HepG2 (cell line): ENCODE data around the gene ZNF581. TPM values are rescaled to one million over a fixed set of nuclear protein-coding genes. Genes with fewer than 3 reads are reported as not detected.

Experiments
- ATAC-seq: fragments of 200-7000 bp; cut with Tn5 transposase; 3 replicates; pipeline ENCODE4 v1.9.1; 2020; ENCODE audit warnings: mild to moderate bottlenecking, moderate library complexity
- BruUV-seq: library from RNA; stranded (reverse); fragments of 400-500 nt; replicated peaks from 2 replicates; lab custom pipeline; 2021; lab: Mats Ljungman, UMichigan
- CTCF ChIA-PET: fragments of 300-600 bp; formaldehyde crosslinking; extraction: SDS; loops from one replicate; lab custom pipeline; 2021; ENCODE audit warnings: low total read pairs, inconsistent platforms, low intra/inter-chr PET ratio; lab: Yijun Ruan, JAX
- POLR2A ChIA-PET: fragments of 350-600 bp; sonication (Branson Sonifier 250); formaldehyde crosslinking; loops from one replicate; lab custom pipeline; 2020; ENCODE audit warnings: antibody characterized with exemption, inconsistent platforms; lab: Yijun Ruan, JAX
- DNase-seq: peaks from one replicate; pipeline ENCODE4 v3.0.0-alpha.2; 2015; ENCODE audit warnings: low spot score
- FAIRE-seq: peaks from 3 replicates; lab custom pipeline; 2011; peaks lifted over from hg19 to GRCh38; lab: Jason Lieb, UNC
- H2AFZ ChIP-seq: one replicate; pipeline ENCODE4 v1.6.1; 2011; ENCODE audit warnings: low read length, inconsistent platforms
- H3K27ac ChIP-seq: fragments of 300-600 bp; 3 replicates; pipeline ENCODE4 v1.8.0; 2011; ENCODE audit warnings: mixed run types, mild to moderate bottlenecking, mixed read lengths, low read length, inconsistent platforms; ENCODE audit not compliant: insufficient read depth; ENCODE audit errors: extremely low read length
- H3K27me3 ChIP-seq, 2 experiments: fragments of 200-600 bp in 1 of 2; 2 replicates in 1 of 2; 3 replicates in 1 of 2; pipeline versions ENCODE4 v1.6.0 to v1.8.0; 2011; ENCODE audit warnings: low read length in 2 of 2, mild to moderate bottlenecking in 2 of 2, moderate library complexity in 2 of 2, inconsistent platforms in 1 of 2; ENCODE audit not compliant: insufficient read depth in 2 of 2, control insufficient read depth in 1 of 2
- H3K36me3 ChIP-seq, 2 experiments: fragments of 200-600 bp in 1 of 2; replicated peaks in 1 of 2; 2 replicates in 1 of 2; 3 replicates in 1 of 2; pipeline versions ENCODE4 v1.5.1 to v1.8.0; 2011; ENCODE audit warnings: low read length in 2 of 2, inconsistent platforms in 1 of 2; ENCODE audit not compliant: insufficient read depth in 2 of 2, control insufficient read depth in 1 of 2
- H3K4me1 ChIP-seq: 2 replicates; pipeline ENCODE4 v1.5.1; 2012; ENCODE audit warnings: low read length, inconsistent platforms; ENCODE audit not compliant: insufficient read depth
- H3K4me2 ChIP-seq: 2 replicates; pipeline ENCODE4 v1.6.0; 2011; ENCODE audit warnings: low read depth, low read length, inconsistent platforms
- H3K4me3 ChIP-seq, 3 experiments: fragments of 200-600 bp in 1 of 3; sonication (generic), shearing (Covaris generic) in 1 of 3; replicated peaks in 1 of 3; 2 replicates each; pipeline ENCODE4 v1.5.1; 2011 to 2016; ENCODE audit warnings: low read length in 3 of 3, inconsistent platforms in 2 of 3, low read depth in 2 of 3, mild to moderate bottlenecking in 2 of 3, control low read depth in 1 of 3, mixed read lengths in 1 of 3; ENCODE audit not compliant: insufficient read depth in 1 of 3
- H3K79me2 ChIP-seq: one replicate; pipeline ENCODE4 v1.6.1; 2011; ENCODE audit warnings: low read length, inconsistent platforms; ENCODE audit not compliant: insufficient read depth
- H3K9ac ChIP-seq: 2 replicates; pipeline ENCODE4 v1.6.0; 2011; ENCODE audit warnings: mild to moderate bottlenecking, low read depth, low read length, inconsistent platforms; ENCODE audit not compliant: insufficient read depth
- H3K9me3 ChIP-seq: 2 replicates; pipeline ENCODE4 v1.5.1; 2012; ENCODE audit warnings: mild to moderate bottlenecking, low read length
- H4K20me1 ChIP-seq: 2 replicates; pipeline ENCODE4 v1.6.0; 2011; ENCODE audit warnings: inconsistent platforms, mild to moderate bottlenecking, low read length, moderate library complexity; ENCODE audit not compliant: insufficient read depth
- HOXA7 ChIP-seq: sonication (generic); formaldehyde crosslinking; IDR thresholded peaks from 2 replicates; pipeline ENCODE4 v1.8.1; 2022; ENCODE audit warnings: mild to moderate bottlenecking, missing genetic modification reagents, moderate library complexity
- MIER2 ChIP-seq: IDR thresholded peaks from 2 replicates; pipeline ENCODE4 v1.6.1; 2016; ENCODE audit warnings: missing biosample characterization, missing genetic modification reagents
- MIER3 ChIP-seq: IDR thresholded peaks from 2 replicates; pipeline ENCODE4 v1.6.1; 2016; ENCODE audit warnings: missing compliant biosample characterization, borderline replicate concordance
- NR1H2 ChIP-seq: sonication (generic); formaldehyde crosslinking; IDR thresholded peaks from 2 replicates; pipeline ENCODE4 v1.8.1; 2022; ENCODE audit warnings: low read depth, missing genetic modification reagents, borderline replicate concordance
- RFX5 ChIP-seq: IDR thresholded peaks from 2 replicates; pipeline ENCODE4 v1.6.1; 2011; ENCODE audit warnings: low read depth, low read length, improper control_type of control experiment
- TEAD2 ChIP-seq: sonication (generic); formaldehyde crosslinking; IDR thresholded peaks from 2 replicates; pipeline ENCODE4 v1.9.0; 2021; ENCODE audit warnings: missing genetic modification reagents
- ZNF224 ChIP-seq: sonication (generic); formaldehyde crosslinking; IDR thresholded peaks from 2 replicates; pipeline ENCODE4 v1.5.0; 2020; ENCODE audit warnings: mild to moderate bottlenecking, missing genetic modification reagents
- ZNF746 ChIP-seq: sonication (generic); formaldehyde crosslinking; IDR thresholded peaks from 2 replicates; pipeline ENCODE4 v1.8.0; 2022; ENCODE audit warnings: mild to moderate bottlenecking, missing genetic modification reagents
- ZNF816 ChIP-seq: sonication (generic); formaldehyde crosslinking; IDR thresholded peaks from 2 replicates; pipeline ENCODE4 v1.8.0; 2022; ENCODE audit warnings: missing genetic modification reagents, mild to moderate bottlenecking, borderline replicate concordance
- WGBS: methylation state at CpG from one replicate; pipeline ENCODE4 v1.1.6; 2017; ENCODE audit warnings: low lambda C conversion rate; 5-methylcytosine and 5-hydroxymethylcytosine counted together
- in situ Hi-C: cut with HindIII; loops from 2 replicates; pipeline ENCODE4 v1.10.0; 2017; ENCODE audit warnings: low pct_unique_long_range_greater_than_20kb; ENCODE audit not compliant: extremely low pct_ligation_motif_present
- intact Hi-C: fragments of 100-400 bp; cut with micrococcal nuclease; formaldehyde crosslinking; loops from one replicate; pipeline ENCODE4 v1.10.0; 2022; ENCODE audit not compliant: unreplicated experiment
- polyA plus RNA-seq, 8 experiments: library from polyadenylated mRNA; depleted of rRNA in 3 of 8; stranded (reverse) in 7 of 8; unstranded in 1 of 8; fragments of >200 nt; fragmentation: Illumina TruSeq in 4 of 8; extraction: Trizol in 4 of 8; gene quantifications; 2 replicates each; pipeline versions ENCODE4 v1.2.1 to v1.2.3, GENCODE V29; 2011 to 2016; ENCODE audit warnings: low read depth in 4 of 8, missing spikeins in 1 of 8, mixed read lengths in 1 of 8; ENCODE audit not compliant: insufficient read depth in 1 of 8
- total RNA-seq, 5 experiments: library from RNA; depleted of rRNA; stranded (reverse); fragments of >200 nt; fragmentation: Illumina TruSeq; extraction: Trizol; gene quantifications; 2 replicates each; pipeline ENCODE4 v1.2.3, GENCODE V29; 2016; ENCODE audit warnings: low read depth in 1 of 5
- TF ChIP-seq, protein P1 (sequence below): sonication (generic); formaldehyde crosslinking; IDR thresholded peaks from 2 replicates; pipeline ENCODE4 v1.4.0; 2020; ENCODE audit warnings: missing genetic modification reagents

Gene ZNF581
- total and polyA plus RNA-seq, 2 of the 13 experiments (the other 11 are each of a cell fraction or from before 2014, with no cell fraction given): 19.6 to 49.5 TPM

- 86% methylated on average over 7 of the region's 7 CpGs for WGBS
- ATAC-seq (no peak), DNase-seq (no peak), FAIRE-seq (no peak)
- no peaks in the 10 kb centered on the region for H3K9me3 ChIP-seq
- H3K9ac ChIP-seq: no peak overlapping the region
- H3K4me3 ChIP-seq: peak overlapping the region; percentile 29 to 58 (median 55)
- CTCF ChIA-PET: no interaction called here
- H4K20me1 ChIP-seq: peaks cover 14% of the 10 kb centered on the region; the same call in 1 of the 2 replicates
- TSS peak; percentile 59 for BruUV-seq
- TF ChIP-seq ZNF224 (no peak), ZNF746 (CRISPR knock-in tag) (no peak), NR1H2 (CRISPR knock-in tag) (no peak), ZNF816 (CRISPR knock-in tag) (no peak), MIER2 (CRISPR knock-in tag) (no peak), TEAD2 (CRISPR knock-in tag) (no peak), RFX5 (no peak), MIER3 (CRISPR knock-in tag) (no peak), HOXA7 (CRISPR knock-in tag) (no peak)
- TF ChIP-seq, protein P1, sequence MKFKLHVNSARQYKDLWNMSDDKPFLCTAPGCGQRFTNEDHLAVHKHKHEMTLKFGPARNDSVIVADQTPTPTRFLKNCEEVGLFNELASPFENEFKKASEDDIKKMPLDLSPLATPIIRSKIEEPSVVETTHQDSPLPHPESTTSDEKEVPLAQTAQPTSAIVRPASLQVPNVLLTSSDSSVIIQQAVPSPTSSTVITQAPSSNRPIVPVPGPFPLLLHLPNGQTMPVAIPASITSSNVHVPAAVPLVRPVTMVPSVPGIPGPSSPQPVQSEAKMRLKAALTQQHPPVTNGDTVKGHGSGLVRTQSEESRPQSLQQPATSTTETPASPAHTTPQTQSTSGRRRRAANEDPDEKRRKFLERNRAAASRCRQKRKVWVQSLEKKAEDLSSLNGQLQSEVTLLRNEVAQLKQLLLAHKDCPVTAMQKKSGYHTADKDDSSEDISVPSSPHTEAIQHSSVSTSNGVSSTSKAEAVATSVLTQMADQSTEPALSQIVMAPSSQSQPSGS (CRISPR knock-in tag): no peak
- H2AFZ ChIP-seq: no peak overlapping the region
- intact Hi-C loops: no loop called here
- POLR2A ChIA-PET: interaction anchor here (1.6 to 2.8 kb wide), 4 partner anchors 9 to 31 kb away, joined by 8 to 23 read pairs (median 10); partner anchors contain the start of genes U2AF2 and ZNF865
- 0 out of 5 replicates have a peak, but pooled peaks cover 0 to 3% of the 10 kb centered on the region in 2 experiments for H3K36me3 ChIP-seq
- H3K79me2 ChIP-seq: peaks cover 4% of the 10 kb centered on the region
- in situ Hi-C loops: no loop called here
- peaks cover 29% of the 10 kb centered on the region for H3K4me1 ChIP-seq
- H3K27me3 ChIP-seq: no peaks in the 10 kb centered on the region
- peak overlapping the region; percentile 26 for H3K27ac ChIP-seq
- H3K4me2 ChIP-seq: peak overlapping the region; percentile 82
These were observed 19.9 kb upstream of the ZNF581 start for GRCh38 chr19:55623561-55623960.
